BE2C (cell line): Measurements from ENCODE around the gene MGAT4B.

Experiments
- DNase-seq: peaks from one replicate; pipeline ENCODE4 v3.0.0-alpha.2; 2020
- H3K27me3 ChIP-seq: fragments of 250-450 bp; sonication (Bioruptor Pico); 2 replicates; pipeline ENCODE4 v1.5.1; 2020; ENCODE audit warnings: mild to moderate bottlenecking
- H3K36me3 ChIP-seq: fragments of 250-450 bp; sonication (Bioruptor Pico); 2 replicates; pipeline ENCODE4 v1.5.1; 2020; ENCODE audit warnings: mild to moderate bottlenecking
- H3K4me1 ChIP-seq: fragments of 250-450 bp; sonication (Bioruptor Pico); 2 replicates; pipeline ENCODE4 v1.5.1; 2020
- H3K4me3 ChIP-seq: 2 replicates; pipeline ENCODE4 v1.5.1; 2011; ENCODE audit warnings: low read depth, low read length
- H3K9me3 ChIP-seq: fragments of 250-450 bp; sonication (Bioruptor Pico); 2 replicates; pipeline ENCODE4 v1.5.1; 2020
- CTCF ChIP-seq: IDR thresholded peaks from 2 replicates; pipeline ENCODE4 v1.5.1; 2012; ENCODE audit warnings: mild to moderate bottlenecking, low read depth, low read length

Gene MGAT4B

GRCh38 chr5:179749857-179750508 is 56.7 kb downstream of the MGAT4B start:
- no peak overlapping the region for H3K4me3 ChIP-seq

GRCh38 chr5:179747811-179748210 is 58.9 kb downstream of the MGAT4B start:
- TF ChIP-seq CTCF = no peak
- peaks cover 8% of the 10 kb centered on the region for H3K36me3 ChIP-seq
- H3K4me1 ChIP-seq = no peaks in the 10 kb centered on the region
- H3K27me3 ChIP-seq = no peaks in the 10 kb centered on the region
- no peaks in the 10 kb centered on the region for H3K9me3 ChIP-seq
- no peak for DNase-seq
- H3K4me3 ChIP-seq = no peak overlapping the region

More at GRCh38 chr5:179749857-179750508, 56.7 kb downstream of the MGAT4B start:
- peaks cover 8% of the 10 kb centered on the region for H3K36me3 ChIP-seq
- no peaks in the 10 kb centered on the region for H3K27me3 ChIP-seq
- 0 out of 2 replicates have a peak, but pooled peaks have one; percentile 25 for TF ChIP-seq CTCF
- peaks cover under 1% of the 10 kb centered on the region for H3K4me1 ChIP-seq
- no peaks in the 10 kb centered on the region for H3K9me3 ChIP-seq
- no peak for DNase-seq
